Mesendoderm (in vitro differentiated cells): ENCODE data around the gene PDE6H.

Experiments used
- DNase-seq: peaks from one replicate; pipeline ENCODE4 v3.0.0; 2013
- H2AK5ac ChIP-seq: 2 replicates; pipeline ENCODE4 v1.6.1; 2013; ENCODE audit warnings: low read length, inconsistent platforms
- H2BK120ac ChIP-seq: 2 replicates; pipeline ENCODE4 v1.6.1; 2013; ENCODE audit warnings: low read depth, mild to moderate bottlenecking, low read length, moderate library complexity, mixed read lengths
- H2BK15ac ChIP-seq: replicated peaks from 2 replicates; pipeline ENCODE4 v1.6.1; 2013; ENCODE audit warnings: low read depth, mild to moderate bottlenecking, moderate library complexity
- H2BK5ac ChIP-seq: 2 replicates; pipeline ENCODE4 v1.6.1; 2013; ENCODE audit warnings: low read length, inconsistent platforms
- H3K18ac ChIP-seq: 2 replicates; pipeline ENCODE4 v1.6.1; 2013; ENCODE audit warnings: mild to moderate bottlenecking, low read length, mixed read lengths
- H3K23ac ChIP-seq: one replicate; pipeline ENCODE4 v1.6.1; 2013; ENCODE audit warnings: low read length
- H3K27ac ChIP-seq: 2 replicates; pipeline ENCODE4 v1.5.1; 2013; ENCODE audit warnings: low read depth, mild to moderate bottlenecking, inconsistent platforms, low read length, moderate library complexity
- H3K27me3 ChIP-seq: 2 replicates; pipeline ENCODE4 v1.6.1; 2013; ENCODE audit warnings: low read length, control low read depth, mild to moderate bottlenecking, inconsistent platforms; ENCODE audit not compliant: insufficient read depth, poor library complexity
- H3K36me3 ChIP-seq: 2 replicates; pipeline ENCODE4 v1.6.1; 2013; ENCODE audit warnings: low read length, inconsistent platforms; ENCODE audit not compliant: control insufficient read depth, insufficient read depth
- H3K4ac ChIP-seq: one replicate; pipeline ENCODE4 v1.6.1; 2013; ENCODE audit warnings: low read depth, mild to moderate bottlenecking, low read length, moderate library complexity
- H3K4me1 ChIP-seq: 2 replicates; pipeline ENCODE4 v1.6.1; 2013; ENCODE audit warnings: low read depth, low read length, inconsistent platforms; ENCODE audit not compliant: control insufficient read depth
- H3K4me2 ChIP-seq: 2 replicates; pipeline ENCODE4 v1.6.1; 2013; ENCODE audit warnings: low read length
- H3K4me3 ChIP-seq: 2 replicates; pipeline ENCODE4 v1.5.1; 2013; ENCODE audit warnings: mild to moderate bottlenecking, low read length
- H3K56ac ChIP-seq: one replicate; pipeline ENCODE4 v1.6.1; 2013; ENCODE audit warnings: low read length
- H3K79me1 ChIP-seq: 2 replicates; pipeline ENCODE4 v1.6.1; 2013; ENCODE audit warnings: low read length, inconsistent platforms
- H3K79me2 ChIP-seq: 2 replicates; pipeline ENCODE4 v1.6.1; 2013; ENCODE audit warnings: mild to moderate bottlenecking, low read length; ENCODE audit not compliant: control insufficient read depth, insufficient read depth
- H3K9ac ChIP-seq: 2 replicates; pipeline ENCODE4 v1.6.1; 2013; ENCODE audit warnings: low read length, inconsistent platforms
- H4K5ac ChIP-seq: one replicate; pipeline ENCODE4 v1.6.1; 2013; ENCODE audit warnings: low read length
- H4K8ac ChIP-seq: one replicate; pipeline ENCODE4 v1.6.1; 2013; ENCODE audit warnings: low read depth, mild to moderate bottlenecking, control low read depth, low read length, moderate library complexity
- WGBS: extraction: QIAGEN DNeasy Blood & Tissue Kit; methylation state at CpG from one replicate; pipeline ENCODE4 v1.1.7; 2013; ENCODE audit warnings: low lambda C conversion rate, missing lambda C conversion rate; ENCODE audit not compliant: insufficient coverage; ENCODE audit errors: extremely low coverage; 5-methylcytosine and 5-hydroxymethylcytosine counted together

Gene PDE6H

GRCh38 chr12:14999021-14999694 is 26.3 kb downstream of the PDE6H start:
- Histone ChIP-seq H3K9ac (no peak overlapping the region), H2BK120ac (no peak overlapping the region), H3K79me2 (no peaks in the 10 kb centered on the region), H2AK5ac (no peak overlapping the region), H4K5ac (no peak overlapping the region), H3K4me2 (no peak overlapping the region), H4K8ac (no peak overlapping the region), H3K27ac (no peak overlapping the region), H3K27me3 (no peaks in the 10 kb centered on the region), H3K36me3 (no peaks in the 10 kb centered on the region), H3K18ac (no peak overlapping the region), H3K79me1 (no peaks in the 10 kb centered on the region), H3K4me3 (no peak overlapping the region), H3K4ac (no peak overlapping the region), H3K56ac (no peak overlapping the region), H2BK15ac (no peak overlapping the region), H2BK5ac (no peak overlapping the region), H3K23ac (no peak overlapping the region), H3K4me1 (no peaks in the 10 kb centered on the region)
- DNase-seq = no peak
- WGBS = no CpG with 5 or more reads among the region's 2 CpGs

- Histone ChIP-seq H2BK15ac (no peak overlapping the region), H3K4me3 (no peak overlapping the region), H4K8ac (no peak overlapping the region), H3K27me3 (no peaks in the 10 kb centered on the region), H3K27ac (no peak overlapping the region), H3K9ac (no peak overlapping the region), H3K79me1 (no peaks in the 10 kb centered on the region), H3K4ac (no peak overlapping the region), H2BK5ac (no peak overlapping the region), H3K56ac (no peak overlapping the region), H3K79me2 (no peaks in the 10 kb centered on the region), H3K36me3 (no peaks in the 10 kb centered on the region), H3K18ac (no peak overlapping the region), H3K4me1 (no peaks in the 10 kb centered on the region), H2BK120ac (no peak overlapping the region), H2AK5ac (no peak overlapping the region), H4K5ac (no peak overlapping the region), H3K4me2 (no peak overlapping the region), H3K23ac (no peak overlapping the region)
- no peak for DNase-seq
- WGBS = no CpG with 5 or more reads among the region's 2 CpGs
Observed at GRCh38 chr12:14999695-15000365, 27.0 kb downstream of the PDE6H start.

- Histone ChIP-seq H4K8ac (no peak overlapping the region), H2BK15ac (no peak overlapping the region), H3K4me3 (no peak overlapping the region), H3K18ac (no peak overlapping the region), H3K27me3 (no peaks in the 10 kb centered on the region), H2AK5ac (no peak overlapping the region), H3K4ac (no peak overlapping the region), H3K9ac (no peak overlapping the region), H3K36me3 (no peaks in the 10 kb centered on the region), H3K4me2 (no peak overlapping the region), H3K79me2 (no peaks in the 10 kb centered on the region), H3K27ac (no peak overlapping the region), H2BK5ac (no peak overlapping the region), H3K79me1 (no peaks in the 10 kb centered on the region), H3K56ac (no peak overlapping the region), H3K4me1 (no peaks in the 10 kb centered on the region), H2BK120ac (no peak overlapping the region), H3K23ac (no peak overlapping the region), H4K5ac (no peak overlapping the region)
- no CpG with 5 or more reads among the region's 2 CpGs for WGBS
- no peak for DNase-seq
Observed at GRCh38 chr12:15000575-15000974, 27.7 kb downstream of the PDE6H start.

GRCh38 chr12:15001733-15002382 is 29.0 kb downstream of the PDE6H start:
- Histone ChIP-seq H3K27me3 (no peaks in the 10 kb centered on the region), H3K79me1 (no peaks in the 10 kb centered on the region), H4K5ac (no peak overlapping the region), H3K23ac (no peak overlapping the region), H3K4me3 (no peak overlapping the region), H3K56ac (peak overlapping the region; percentile 50), H2AK5ac (no peak overlapping the region), H3K4me1 (no peaks in the 10 kb centered on the region), H3K27ac (no peak overlapping the region), H3K18ac (no peak overlapping the region), H3K79me2 (no peaks in the 10 kb centered on the region), H4K8ac (no peak overlapping the region), H3K36me3 (no peaks in the 10 kb centered on the region), H2BK120ac (no peak overlapping the region), H3K4me2 (no peak overlapping the region), H3K9ac (no peak overlapping the region), H3K4ac (no peak overlapping the region), H2BK15ac (no peak overlapping the region), H2BK5ac (no peak overlapping the region)
- no CpG with 5 or more reads among the region's 6 CpGs for WGBS
- DNase-seq = peak; percentile 67

DNA sequence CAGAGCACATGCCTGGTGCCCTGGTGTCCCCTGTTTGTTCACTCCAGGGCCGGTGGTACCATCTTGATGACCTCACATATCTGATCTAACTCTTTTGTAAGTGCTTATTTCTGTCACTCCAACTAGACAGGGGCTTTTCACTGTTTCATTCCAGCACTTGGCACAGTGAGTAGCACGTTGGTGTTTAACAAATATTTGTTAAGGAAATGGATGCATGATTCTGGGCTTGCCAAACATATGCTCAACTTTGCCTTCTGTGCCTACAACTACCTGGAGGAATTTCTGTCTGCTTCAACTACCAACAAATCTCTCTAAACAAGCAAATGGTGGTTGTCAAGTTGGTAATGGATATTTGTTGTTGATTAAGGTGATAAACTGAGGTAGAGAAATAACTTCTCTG is 31.6 kb downstream of the PDE6H start:
- DNase-seq = no peak
- H4K8ac ChIP-seq = no peak overlapping the region

More for the DNA sequence above, 31.6 kb downstream of the PDE6H start:
- Histone ChIP-seq H3K27me3 (no peaks in the 10 kb centered on the region), H3K27ac (no peak overlapping the region), H3K79me2 (no peaks in the 10 kb centered on the region), H3K4me2 (no peak overlapping the region), H3K36me3 (no peaks in the 10 kb centered on the region), H3K4me1 (no peaks in the 10 kb centered on the region), H3K9ac (no peak overlapping the region), H2BK15ac (no peak overlapping the region), H3K79me1 (no peaks in the 10 kb centered on the region), H2BK5ac (no peak overlapping the region), H3K4me3 (no peak overlapping the region), H3K4ac (no peak overlapping the region), H2BK120ac (no peak overlapping the region), H4K5ac (no peak overlapping the region), H3K18ac (no peak overlapping the region), H3K56ac (no peak overlapping the region), H2AK5ac (no peak overlapping the region), H3K23ac (no peak overlapping the region)
- WGBS = no CpG with 5 or more reads among the region's 2 CpGs
